HG03097 (cell line): Measurements from ENCODE around the gene PHF23.
A peak's percentile ranks its signal among the peaks of the same experiment; 100 is the strongest.

Experiments
- ATAC-seq: cut with Tn5 transposase; IDR thresholded peaks from one replicate; pipeline ENCODE4 v1.9.1; 2021; ENCODE audit not compliant: unreplicated experiment, low FRiP score

The PHF23 gene

DNA sequence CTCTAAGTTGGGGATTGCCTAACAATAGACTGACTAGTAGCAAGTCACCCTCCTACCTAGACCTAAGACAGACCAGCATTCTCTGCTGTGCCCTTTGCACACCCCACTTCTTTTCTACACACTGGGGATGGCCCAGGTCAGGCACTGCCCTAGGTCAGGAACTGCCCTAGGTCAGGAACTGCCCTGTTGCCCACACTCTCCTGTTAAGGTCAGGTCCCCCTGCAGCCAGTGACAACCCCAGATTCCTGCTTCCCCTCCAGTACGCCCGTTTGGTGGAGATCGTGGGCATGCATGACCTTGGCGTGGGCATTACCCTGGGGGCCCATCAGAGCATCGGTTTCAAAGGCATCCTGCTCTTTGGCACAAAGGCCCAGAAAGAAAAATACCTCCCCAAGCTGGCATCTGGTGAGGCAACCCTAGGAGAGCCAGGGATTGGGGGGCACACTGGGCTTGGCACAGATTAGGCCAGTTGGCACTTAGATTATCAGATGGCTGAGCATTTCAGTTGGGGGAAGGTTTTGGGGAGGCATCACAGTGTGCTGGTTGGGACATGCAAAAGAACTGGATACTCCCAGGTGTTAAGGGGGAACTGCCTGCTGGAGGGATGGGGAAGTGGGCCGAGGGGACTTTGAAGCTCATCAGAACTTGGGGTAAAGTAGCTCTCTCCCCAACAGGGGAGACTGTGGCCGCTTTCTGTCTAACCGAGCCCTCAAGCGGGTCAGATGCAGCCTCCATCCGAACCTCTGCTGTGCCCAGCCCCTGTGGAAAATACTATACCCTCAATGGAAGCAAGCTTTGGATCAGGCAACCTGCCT lies 17.8 kb downstream of the PHF23 start:
- ATAC-seq = no peak

GRCh38 chr17:7220593-7221277 lies 18.5 kb downstream of the PHF23 start:
- ATAC-seq = no peak

GRCh38 chr17:7219812-7220592 lies 19.3 kb downstream of the PHF23 start, which contains the start of the genes ACADVL and DLG4:
ACADVL (plus strand) TSS chr17:7219938; CDS start chr17:7219985, 47 bp downstream.
DLG4 (minus strand) TSS chr17:7219836.
- ATAC-seq = peak; percentile 32

GRCh38 chr17:7219229-7219811 lies 19.9 kb downstream of the PHF23 start:
- ATAC-seq = no peak

GRCh38 chr17:7218758-7219157 lies 20.5 kb downstream of the PHF23 start:
- ATAC-seq = no peak

DNA sequence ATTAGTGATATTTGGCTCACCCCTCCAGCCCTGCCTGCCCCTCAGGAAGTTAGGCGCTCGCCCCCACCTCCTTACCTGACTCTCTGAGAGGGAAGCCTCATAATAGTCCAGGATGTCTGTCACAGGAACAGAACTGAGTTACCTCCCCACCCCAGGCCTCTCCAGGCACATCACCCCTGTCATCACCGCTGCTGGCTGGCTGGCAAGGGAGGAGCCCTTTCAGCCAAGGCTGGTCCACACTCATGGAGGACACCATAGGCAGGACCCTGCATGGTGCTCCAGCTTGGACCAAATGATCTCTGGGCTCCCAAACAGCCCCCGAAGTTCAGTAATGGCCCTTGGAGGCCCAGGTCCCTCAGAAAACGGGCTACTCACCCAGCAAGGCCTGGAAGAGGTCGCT lies 21.1 kb downstream of the PHF23 start:
- no peak for ATAC-seq

DNA sequence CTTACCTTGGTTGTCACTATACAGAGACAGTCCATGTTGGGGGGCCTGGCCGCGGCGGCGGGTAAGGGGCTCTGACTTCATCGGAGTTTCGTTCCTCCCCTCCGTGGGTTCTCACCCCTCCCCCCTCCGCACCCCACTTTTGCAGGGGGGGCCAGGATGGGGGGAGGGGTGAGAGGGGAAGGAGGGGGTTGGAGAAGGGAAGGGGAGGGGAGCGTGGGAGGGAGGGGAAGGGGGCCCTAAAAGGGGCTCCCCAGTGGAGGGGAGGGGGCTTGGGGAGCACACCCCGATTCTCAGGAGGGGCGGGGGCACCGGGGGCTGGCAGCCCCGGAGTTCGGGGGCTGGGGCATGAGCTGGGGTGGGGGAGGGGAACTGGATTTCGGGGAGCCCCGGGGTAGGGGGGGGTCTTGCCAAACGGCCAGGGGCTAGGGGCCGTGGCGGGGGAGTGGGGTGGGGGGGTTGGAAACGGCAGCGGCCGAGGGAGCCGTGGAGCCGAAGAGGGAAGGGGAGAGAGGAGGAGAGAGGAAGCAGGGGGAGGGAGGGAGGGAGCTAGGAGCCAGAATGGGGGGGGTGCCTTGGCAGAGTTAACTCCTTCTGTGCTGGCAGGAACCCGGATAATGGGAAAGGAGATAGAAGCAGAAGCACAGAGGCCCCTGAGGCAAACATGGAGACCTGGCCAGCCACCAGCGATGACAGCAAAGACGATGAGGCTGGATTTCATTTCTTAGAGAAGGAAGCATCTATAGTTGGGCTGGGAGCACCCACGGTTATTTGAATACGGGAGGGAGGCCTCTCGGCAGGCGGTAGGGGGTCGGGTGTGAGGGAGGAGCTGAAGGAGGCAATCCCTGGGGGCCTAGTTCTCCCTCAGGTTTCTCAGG lies 21.9 kb downstream of the PHF23 start:
- no peak for ATAC-seq

DNA sequence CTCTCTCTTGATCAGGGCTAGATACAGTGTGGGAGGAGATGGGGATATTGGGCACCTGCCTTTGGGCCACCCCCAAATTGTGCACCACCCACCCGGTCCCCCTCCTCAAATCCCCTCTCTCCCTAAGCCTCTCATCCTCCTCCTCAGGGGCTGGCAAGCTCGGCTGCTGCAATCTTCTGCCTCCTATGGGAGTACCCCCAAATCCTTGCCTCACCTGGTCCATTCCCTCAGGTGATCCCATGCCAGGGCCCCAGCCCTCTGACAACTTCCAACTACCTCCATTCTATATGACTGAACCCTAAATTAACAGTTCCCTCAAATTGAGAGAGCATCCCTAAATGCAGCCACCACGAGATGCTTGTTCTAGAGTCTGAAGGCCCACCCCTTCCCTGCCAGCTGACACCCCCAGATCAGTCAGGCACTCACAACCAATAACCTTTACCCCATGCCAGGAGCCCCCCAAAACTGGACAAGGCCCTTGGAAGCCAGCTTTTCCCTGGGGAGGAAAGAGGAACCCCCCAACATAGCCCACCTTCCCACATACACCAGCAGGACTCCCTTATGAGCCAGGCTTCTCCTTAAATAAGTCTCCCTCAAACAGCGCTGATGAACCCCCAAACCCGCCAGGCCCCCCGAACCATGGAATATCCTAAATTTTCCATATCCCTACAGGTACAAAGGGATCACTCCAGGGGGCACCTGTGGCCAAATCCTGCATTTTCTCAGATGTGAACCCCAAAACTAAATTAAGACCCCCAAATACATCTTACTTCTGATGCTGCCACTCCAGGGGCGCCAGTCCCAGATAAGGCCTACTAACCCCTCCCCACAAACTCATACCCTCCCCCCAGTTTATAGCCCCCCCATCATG lies 22.8 kb downstream of the PHF23 start:
- ATAC-seq = no peak

GRCh38 chr17:7215652-7216180 lies 23.5 kb downstream of the PHF23 start:
- ATAC-seq = no peak

GRCh38 chr17:7215136-7215638 lies 24.1 kb downstream of the PHF23 start:
- no peak for ATAC-seq

GRCh38 chr17:7214300-7215135 lies 24.7 kb downstream of the PHF23 start:
- ATAC-seq = peak; percentile 71

- peak; percentile 6 for ATAC-seq
These were observed 25.4 kb downstream of the PHF23 start for GRCh38 chr17:7213895-7214299.

DNA sequence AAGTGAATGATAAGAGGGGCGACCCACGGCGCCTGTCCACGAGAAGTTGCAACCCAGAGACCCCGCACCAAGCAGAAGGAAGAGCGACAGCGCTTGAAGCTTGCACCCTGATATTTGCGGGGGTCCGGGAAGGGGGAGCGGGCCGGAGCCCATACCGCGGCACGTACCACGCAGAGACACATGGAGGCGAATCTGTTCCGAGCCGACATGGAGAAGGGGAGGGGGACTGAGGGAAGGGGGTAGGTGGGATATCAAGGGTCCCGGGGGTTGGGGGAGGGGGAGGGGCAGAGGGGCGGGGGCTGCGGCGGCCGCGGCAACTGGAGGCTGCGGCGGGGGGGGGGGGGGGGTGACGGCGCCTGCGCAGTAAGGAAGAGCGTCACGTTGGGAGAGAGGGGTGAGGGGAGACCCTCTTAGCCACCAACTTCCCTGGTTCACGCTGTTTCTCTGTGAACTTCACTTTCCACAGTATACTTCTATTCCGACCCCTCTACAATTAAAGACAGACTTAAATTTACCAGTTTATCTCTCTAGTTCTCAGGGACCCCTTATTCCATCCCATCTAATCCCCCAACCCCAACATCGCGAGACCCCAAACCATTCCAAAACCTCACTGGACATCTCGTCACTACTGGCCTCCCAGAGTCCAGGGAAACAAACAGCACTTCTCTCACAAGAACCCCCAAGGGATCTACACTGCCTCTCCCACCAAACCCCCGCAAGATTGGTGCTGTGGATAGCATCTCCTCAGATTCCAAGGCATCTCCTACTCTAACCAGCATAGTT lies 27.6 kb downstream of the PHF23 start:
- ATAC-seq = no peak

- ATAC-seq = no peak
These were observed 30.4 kb downstream of the PHF23 start for GRCh38 chr17:7208754-7209460.

GRCh38 chr17:7208027-7208571 lies 31.2 kb downstream of the PHF23 start:
- ATAC-seq = no peak
